Transverse colon (tissue), 4 donors: Measurements from ENCODE around the gene EXD3.

Source experiments
- POLR2A ChIP-seq: fragments of 450-650 bp; IDR thresholded peaks from one replicate; pipeline ENCODE4 v1.6.1; 2016; ENCODE audit warnings: antibody characterized with exemption, mild to moderate bottlenecking, moderate library complexity
- POLR2AphosphoS5 ChIP-seq, 3 donors: sonication (generic); formaldehyde crosslinking; IDR thresholded peaks; one replicate each; pipeline ENCODE4 v1.6.1; 2016; ENCODE audit warnings: antibody characterized with exemption in 3 of 3
- TF ChIP-seq, protein P1 (sequence below), 5 experiments: fragments of 200-600 bp in 3 of 5; fragments of 450-650 bp in 2 of 5; sonication (generic) in 3 of 5; IDR thresholded peaks; 1 replicate in 2 of 5; 2 replicates in 3 of 5; pipeline ENCODE4 v1.5.1; 2016 to 2017; ENCODE audit warnings: antibody characterized with exemption in 5 of 5, inconsistent platforms in 3 of 5, mild to moderate bottlenecking in 2 of 5, moderate library complexity in 1 of 5

DNA sequence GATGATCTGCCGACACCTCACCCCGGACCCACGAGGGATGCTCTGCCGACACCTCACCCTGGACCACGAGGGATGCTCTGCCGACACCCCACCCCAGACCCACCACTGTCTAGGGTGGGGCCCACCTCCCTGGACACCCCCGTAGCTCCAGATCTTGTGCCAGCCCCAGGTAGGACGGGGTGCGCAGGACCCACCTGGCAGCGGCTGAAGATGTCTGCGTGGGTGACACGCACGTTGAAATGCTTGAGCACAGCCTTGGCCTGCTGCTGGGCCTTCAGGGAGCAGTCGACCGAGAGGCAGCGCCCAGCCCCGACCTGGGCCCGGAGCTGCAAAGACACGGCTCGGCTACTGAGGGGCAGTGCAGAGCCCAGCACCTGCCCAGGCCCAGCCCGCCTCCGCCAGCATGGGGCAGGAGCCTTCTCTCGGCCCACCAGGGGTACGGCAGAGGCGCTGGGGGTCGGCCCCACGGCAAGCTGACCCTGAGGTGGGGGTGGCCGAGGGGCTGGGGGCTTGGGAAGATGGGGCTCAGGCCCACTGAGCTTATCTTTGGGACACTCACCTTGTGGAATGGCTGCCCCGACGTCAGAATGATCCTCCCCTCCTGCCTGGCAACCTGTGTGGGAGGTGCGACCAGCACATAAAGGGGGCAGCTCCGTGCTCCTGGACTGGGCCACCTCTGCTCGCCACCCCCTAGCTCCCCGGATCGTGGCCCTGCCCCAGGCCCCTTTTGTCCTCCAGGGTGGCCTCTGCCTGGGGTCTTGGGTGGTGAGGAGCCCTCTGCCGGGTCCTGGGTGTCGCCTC, 99.2 kb downstream of the EXD3 start:
- TF ChIP-seq POLR2AphosphoS5 (IDR thresholded peaks at IDR 0.05): no peak
- TF ChIP-seq, protein P1, sequence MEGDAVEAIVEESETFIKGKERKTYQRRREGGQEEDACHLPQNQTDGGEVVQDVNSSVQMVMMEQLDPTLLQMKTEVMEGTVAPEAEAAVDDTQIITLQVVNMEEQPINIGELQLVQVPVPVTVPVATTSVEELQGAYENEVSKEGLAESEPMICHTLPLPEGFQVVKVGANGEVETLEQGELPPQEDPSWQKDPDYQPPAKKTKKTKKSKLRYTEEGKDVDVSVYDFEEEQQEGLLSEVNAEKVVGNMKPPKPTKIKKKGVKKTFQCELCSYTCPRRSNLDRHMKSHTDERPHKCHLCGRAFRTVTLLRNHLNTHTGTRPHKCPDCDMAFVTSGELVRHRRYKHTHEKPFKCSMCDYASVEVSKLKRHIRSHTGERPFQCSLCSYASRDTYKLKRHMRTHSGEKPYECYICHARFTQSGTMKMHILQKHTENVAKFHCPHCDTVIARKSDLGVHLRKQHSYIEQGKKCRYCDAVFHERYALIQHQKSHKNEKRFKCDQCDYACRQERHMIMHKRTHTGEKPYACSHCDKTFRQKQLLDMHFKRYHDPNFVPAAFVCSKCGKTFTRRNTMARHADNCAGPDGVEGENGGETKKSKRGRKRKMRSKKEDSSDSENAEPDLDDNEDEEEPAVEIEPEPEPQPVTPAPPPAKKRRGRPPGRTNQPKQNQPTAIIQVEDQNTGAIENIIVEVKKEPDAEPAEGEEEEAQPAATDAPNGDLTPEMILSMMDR (IDR thresholded peaks at IDR 0.05): no peak
- TF ChIP-seq POLR2A: no peak
